Thyroid gland (tissue), 4 donors: ENCODE data around the gene ZNF207. TPM values are rescaled to one million over a fixed set of nuclear protein-coding genes. Genes with fewer than 3 reads are reported as not detected.
"Not testable (repeated sequence)": the region's sequence is repeated elsewhere in the genome, so short reads cannot be mapped to it uniquely, and the experiment has no call there.

ENCODE experiments used
- DNase-seq, 2 donors: peaks; one replicate each; pipeline ENCODE4 v3.0.0-alpha.2; 2019
- H3K27ac ChIP-seq, 3 donors: fragments of 200-600 bp; sonication (generic); 1 replicate in 2 of 3; 2 replicates in 1 of 3; pipeline ENCODE4 v1.5.1; 2016 to 2019; ENCODE audit warnings: mild to moderate bottlenecking in 1 of 3, moderate library complexity in 1 of 3
- H3K27me3 ChIP-seq: fragments of 200-600 bp; sonication (generic); one replicate; pipeline ENCODE4 v1.5.1; 2019
- H3K36me3 ChIP-seq, 2 donors: fragments of 200-600 bp; sonication (generic); one replicate each; pipeline ENCODE4 v1.5.1; 2016 to 2019
- H3K4me1 ChIP-seq, 2 donors: fragments of 200-600 bp; sonication (generic); one replicate each; pipeline ENCODE4 v1.5.1; 2017 to 2019
- H3K4me3 ChIP-seq, 3 donors: fragments of 200-600 bp; sonication (generic); replicated peaks in 1 of 3; 1 replicate in 2 of 3; 2 replicates in 1 of 3; pipeline ENCODE4 v1.5.1; 2016; ENCODE audit warnings: mild to moderate bottlenecking in 1 of 3
- H3K9me3 ChIP-seq: fragments of 200-600 bp; sonication (generic); one replicate; pipeline ENCODE4 v1.5.1; 2017
- CTCF ChIP-seq, 6 experiments: fragments of 200-600 bp in 3 of 6; fragments of 450-650 bp in 3 of 6; sonication (generic) in 3 of 6; IDR thresholded peaks; one replicate each; pipeline ENCODE4 v1.5.1; 2016 to 2019; ENCODE audit warnings: antibody characterized with exemption in 6 of 6, mild to moderate bottlenecking in 2 of 6, inconsistent platforms in 1 of 6, moderate library complexity in 1 of 6
- POLR2A ChIP-seq, 2 donors: fragments of 450-650 bp; IDR thresholded peaks; one replicate each; pipeline ENCODE4 v1.6.1; 2017; ENCODE audit warnings: antibody characterized with exemption in 2 of 2, mild to moderate bottlenecking in 2 of 2, moderate library complexity in 1 of 2
- WGBS, 2 donors: methylation state at CpG; one replicate each; pipeline ENCODE4 v1.1.5; 2017; 5-methylcytosine and 5-hydroxymethylcytosine counted together
- intact Hi-C: fragments of 100-400 bp; cut with DNase I; formaldehyde crosslinking; loops from one replicate; pipeline ENCODE4 v1.15.1; 2023
- total RNA-seq, 4 donors: library from RNA; depleted of rRNA; stranded (reverse); fragments of >200 nt; gene quantifications; one replicate each; pipeline ENCODE4 v1.2.3, GENCODE V29; 2016

The ZNF207 gene
- total RNA-seq, 4 donors from 2014 or later = 155 to 218 (median 194) TPM

DNA sequence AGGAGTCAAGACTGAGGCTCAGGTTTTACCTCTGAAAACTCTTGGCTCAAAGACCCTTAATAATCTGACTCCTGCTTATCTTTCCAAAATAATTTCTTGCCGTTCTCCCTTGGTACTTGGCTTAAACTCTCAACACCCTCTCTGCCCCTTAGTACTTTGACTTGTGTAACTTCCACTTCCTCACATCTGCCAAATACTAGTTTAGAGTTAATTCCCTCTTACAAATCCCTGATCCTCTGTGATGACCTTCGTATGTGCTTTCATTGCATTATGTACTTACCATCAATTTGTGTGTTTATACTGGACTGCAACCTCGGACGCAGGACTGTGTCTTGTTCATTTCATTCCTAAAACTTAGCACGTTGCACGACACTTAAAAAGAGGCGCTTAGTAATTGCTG lies 35.2 kb downstream of the ZNF207 start:
- peaks cover 3 to 12% of the 10 kb centered on the region in 2 donors for H3K36me3 ChIP-seq
- H3K9me3 ChIP-seq = no peaks in the 10 kb centered on the region
- no peaks in the 10 kb centered on the region for H3K27me3 ChIP-seq
- no peaks in the 10 kb centered on the region for H3K4me1 ChIP-seq
- WGBS, 2 donors = 84 to 86% methylated on average over 7 of the region's 7 CpGs
- DNase-seq = no peak
- intact Hi-C loops = no loop called here
- no peak overlapping the region for H3K4me3 ChIP-seq
- no peak for TF ChIP-seq CTCF (IDR thresholded peaks at IDR 0.05)
- no peak for TF ChIP-seq POLR2A (IDR thresholded peaks at IDR 0.05)
- no peak overlapping the region for H3K27ac ChIP-seq

DNA sequence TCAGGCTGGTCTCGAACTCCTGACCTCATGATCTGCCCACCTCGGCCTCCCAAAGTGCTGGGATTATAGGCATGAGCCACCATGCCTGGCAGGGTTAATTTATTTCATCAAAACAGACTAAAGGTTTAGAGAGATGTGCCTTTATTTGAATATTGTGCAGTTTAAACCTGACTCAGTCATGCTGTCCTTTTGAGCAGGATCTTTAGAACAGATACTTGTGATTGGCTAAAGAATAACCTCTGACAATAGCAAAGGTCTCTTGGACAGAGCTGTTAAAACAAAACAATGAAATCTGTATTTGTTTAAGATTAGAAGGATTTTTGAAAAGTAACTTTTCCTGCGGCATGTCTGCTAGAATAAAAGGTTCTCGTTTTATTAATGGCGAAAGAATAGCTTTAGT lies 36.0 kb downstream of the ZNF207 start:
- Histone ChIP-seq H3K36me3 (peaks cover 0 to 4% of the 10 kb centered on the region in 2 donors), H3K9me3 (no peaks in the 10 kb centered on the region), H3K27ac (no peak overlapping the region), H3K4me3 (no peak overlapping the region), H3K4me1 (no peaks in the 10 kb centered on the region), H3K27me3 (no peaks in the 10 kb centered on the region)
- intact Hi-C loops = no loop called here
- TF ChIP-seq POLR2A (IDR thresholded peaks at IDR 0.05) (no peak), CTCF (IDR thresholded peaks at IDR 0.05) (no peak)
- no peak for DNase-seq
- WGBS, 2 donors = 94 to 97% methylated on average over 5 of the region's 5 CpGs

GRCh38 chr17:32386844-32387243 lies 36.9 kb downstream of the ZNF207 start:
- peaks cover 0 to 4% of the 10 kb centered on the region in 2 donors for H3K36me3 ChIP-seq
- no peaks in the 10 kb centered on the region for H3K9me3 ChIP-seq
- H3K27ac ChIP-seq = no peak overlapping the region
- no peak overlapping the region for H3K4me3 ChIP-seq
- DNase-seq = no peak
- no peaks in the 10 kb centered on the region for H3K27me3 ChIP-seq
- no peaks in the 10 kb centered on the region for H3K4me1 ChIP-seq
- intact Hi-C loops = no loop called here
- TF ChIP-seq POLR2A (IDR thresholded peaks at IDR 0.05) (no peak), CTCF (IDR thresholded peaks at IDR 0.05) (no peak)

- H3K9me3 ChIP-seq, H3K27me3 ChIP-seq, H3K4me1 ChIP-seq, H3K4me3 ChIP-seq, H3K27ac ChIP-seq, H3K36me3 ChIP-seq, intact Hi-C loops: not testable (repeated sequence)
- DNase-seq = peak; percentile 64 to 67
- 61 to 63% methylated on average over 14 of the region's 14 CpGs for WGBS, 2 donors
Observed at GRCh38 chr17:32388128-32388527, 38.2 kb downstream of the ZNF207 start.

GRCh38 chr17:32388613-32389459 lies 38.9 kb downstream of the ZNF207 start:
- Histone ChIP-seq H3K27ac (no peak overlapping the region), H3K4me1 (no peaks in the 10 kb centered on the region), H3K27me3 (no peaks in the 10 kb centered on the region), H3K4me3 (no peak overlapping the region), H3K9me3 (no peaks in the 10 kb centered on the region), H3K36me3 (no peaks in the 10 kb centered on the region)
- 89 to 94% methylated on average over 6 of the region's 6 CpGs for whole genome bisulfite sequencing, 2 donors
- intact Hi-C loops = no loop called here
- TF ChIP-seq POLR2A (IDR thresholded peaks at IDR 0.05) = no peak
- no peak for TF ChIP-seq CTCF (IDR thresholded peaks at IDR 0.05)
- DNase-seq = no peak
